NCI-H2029 treated with DMSO at 0.1 percent for 48 hours (cell line): ENCODE measurements around the gene OR9I1.

Experiments
- DNase-seq: peaks from one replicate; lab custom pipeline; 2025; lab: John Stamatoyannopoulos, UW

The OR9I1 gene, protein sequence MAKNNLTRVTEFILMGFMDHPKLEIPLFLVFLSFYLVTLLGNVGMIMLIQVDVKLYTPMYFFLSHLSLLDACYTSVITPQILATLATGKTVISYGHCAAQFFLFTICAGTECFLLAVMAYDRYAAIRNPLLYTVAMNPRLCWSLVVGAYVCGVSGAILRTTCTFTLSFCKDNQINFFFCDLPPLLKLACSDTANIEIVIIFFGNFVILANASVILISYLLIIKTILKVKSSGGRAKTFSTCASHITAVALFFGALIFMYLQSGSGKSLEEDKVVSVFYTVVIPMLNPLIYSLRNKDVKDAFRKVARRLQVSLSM

GRCh38 chr11:58125469-58125868 is at the start of gene OR9I1:
TSS of gene OR9I1 (minus strand) at chr11:58125530. CDS start at chr11:58119444, 6,086 bp downstream.
- no peak for DNase-seq

GRCh38 chr11:58165504-58166106 is 40.3 kb upstream of the OR9I1 start:
- no peak for DNase-seq

DNA sequence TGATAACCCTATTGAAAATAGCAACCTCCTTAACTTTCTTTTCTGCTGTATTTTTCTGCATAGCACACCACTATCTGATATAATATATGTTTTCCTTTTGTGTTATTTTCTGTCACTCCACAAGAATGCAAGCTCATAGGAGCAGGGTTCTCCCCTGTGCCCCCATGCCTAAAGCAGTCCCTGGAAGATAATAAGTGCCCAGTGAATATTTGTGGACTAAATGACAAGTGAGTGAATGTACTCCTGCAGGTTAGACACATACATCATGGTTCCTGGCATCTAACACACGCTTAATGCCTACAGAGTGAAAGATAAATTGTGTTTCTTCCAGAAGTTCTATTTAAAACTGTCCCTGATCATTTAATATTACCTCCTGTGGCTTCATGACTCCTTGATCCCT is 39.7 kb upstream of the OR9I1 start:
- no peak for DNase-seq

GRCh38 chr11:58164389-58164788 is 39.1 kb upstream of the OR9I1 start:
- no peak for DNase-seq

DNA sequence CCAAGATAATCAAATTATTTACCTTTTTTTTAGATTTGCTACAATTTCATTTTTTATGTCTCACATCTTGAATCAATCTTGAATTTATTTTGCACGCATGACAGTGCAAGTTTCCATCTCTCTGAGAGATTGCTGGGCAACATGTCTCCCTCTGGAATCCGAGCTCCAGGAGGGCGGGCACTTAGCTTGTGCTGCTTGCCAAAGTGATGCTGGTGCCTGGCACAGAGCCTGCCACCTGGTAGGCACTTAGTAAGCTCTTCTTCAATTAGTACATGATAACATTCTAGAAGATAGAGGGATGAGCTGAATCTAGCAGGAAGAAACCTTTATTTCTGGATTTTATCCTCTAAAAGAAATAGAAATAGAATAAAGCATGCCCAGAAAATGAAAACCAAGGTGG is 27.5 kb upstream of the OR9I1 start:
- DNase-seq: no peak

DNA sequence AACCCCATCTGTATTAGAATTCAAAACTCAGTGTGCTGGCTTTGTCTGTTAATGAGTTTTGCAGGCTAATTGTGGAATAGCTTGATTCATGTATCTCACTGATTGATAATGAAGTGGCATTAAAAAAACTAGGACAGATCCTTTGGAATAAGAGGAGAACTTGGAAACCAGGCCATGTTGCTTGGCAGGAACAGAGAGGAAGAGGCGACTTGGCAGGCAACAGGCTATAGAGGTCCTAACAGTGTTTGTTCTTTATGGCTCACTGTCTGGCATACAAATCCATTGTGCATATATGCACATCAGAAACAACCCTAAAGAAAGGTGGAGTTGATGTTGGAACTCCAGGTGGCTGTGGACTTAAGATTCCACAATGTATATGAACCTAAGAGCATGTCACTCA is 17.4 kb upstream of the OR9I1 start:
- DNase-seq: no peak

DNA sequence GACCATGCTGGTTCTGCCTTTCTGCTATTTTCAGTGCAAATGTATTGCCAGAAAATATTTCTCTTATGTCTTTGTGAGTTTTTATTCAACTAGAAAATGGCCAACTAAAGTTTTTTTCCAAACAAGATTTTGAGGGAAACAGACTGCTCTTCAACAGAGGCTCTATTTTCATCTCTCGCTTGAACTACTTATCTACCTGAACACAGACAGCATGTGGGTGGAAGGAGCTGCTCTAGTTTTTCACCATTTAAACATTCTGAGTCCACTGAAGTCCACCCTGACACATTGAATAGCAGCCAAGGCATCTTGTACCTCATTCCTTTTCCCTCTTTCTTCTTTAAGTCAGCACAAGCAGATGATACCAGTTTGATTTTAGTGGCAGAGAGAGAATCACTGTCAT is 9.8 kb upstream of the OR9I1 start:
- no peak for DNase-seq

- DNase-seq: no peak
These were observed 8.8 kb upstream of the OR9I1 start for GRCh38 chr11:58134151-58134550.

- no peak for DNase-seq
These were observed 8.2 kb upstream of the OR9I1 start for GRCh38 chr11:58133309-58134076.

DNA sequence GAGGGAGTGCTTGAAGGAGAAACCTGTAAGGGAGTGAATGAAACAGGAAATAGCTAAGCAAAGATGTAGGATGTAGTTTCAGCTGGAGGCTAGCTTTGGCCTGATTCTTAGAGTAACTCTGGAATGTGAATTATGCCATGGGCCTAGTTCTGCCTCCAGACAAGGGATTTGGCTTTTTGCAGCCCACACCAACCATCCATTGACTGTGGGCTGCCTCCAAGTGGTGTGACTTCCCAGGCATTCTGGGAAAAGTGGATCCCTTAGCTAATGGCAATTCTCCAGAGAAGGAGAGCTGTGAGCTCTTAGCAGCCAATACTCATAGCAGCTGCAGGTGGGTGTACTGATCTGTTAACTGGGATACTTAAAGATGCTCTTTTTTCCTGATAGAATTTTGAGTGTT is 2.0 kb upstream of the OR9I1 start:
- no peak for DNase-seq

DNA sequence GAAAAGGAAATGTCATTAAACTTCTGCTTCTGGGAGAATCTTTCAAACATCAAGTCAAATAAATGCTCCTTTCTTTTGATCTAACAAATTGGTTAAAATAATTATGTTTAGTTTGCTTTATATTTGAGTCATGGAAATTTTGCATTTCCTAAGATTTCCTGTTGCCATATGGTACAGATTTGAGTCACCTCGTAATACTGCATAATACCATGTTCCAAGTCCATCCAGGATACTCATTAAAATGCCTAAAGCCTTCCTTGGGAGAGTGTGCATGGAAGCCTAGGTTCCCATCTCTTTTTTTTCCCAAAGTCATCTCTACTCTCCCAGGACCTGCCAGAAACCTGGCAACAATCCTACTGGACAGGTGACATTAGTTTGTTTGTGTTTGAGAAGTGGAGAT is 4.2 kb downstream of the OR9I1 start:
- no peak for DNase-seq

DNA sequence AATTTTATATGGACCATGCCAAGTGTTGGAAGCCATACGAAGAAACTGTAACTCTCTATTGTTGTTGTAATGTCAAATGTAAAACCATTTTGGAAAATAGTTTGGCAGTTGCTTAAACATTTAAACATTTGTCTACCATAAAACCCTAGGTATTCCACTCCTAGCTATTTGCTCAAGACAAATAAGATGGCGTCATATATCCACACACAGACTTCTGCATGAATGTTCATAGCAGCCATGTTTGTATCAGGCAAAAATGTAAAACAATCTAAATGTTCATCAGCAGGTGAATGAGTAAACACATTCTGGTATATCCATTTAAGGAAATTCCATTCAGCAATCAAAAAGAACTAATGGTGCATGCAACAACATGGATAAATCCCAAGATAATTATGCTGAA is 27.9 kb downstream of the OR9I1 start:
- DNase-seq: no peak

- no peak for DNase-seq
These were observed 38.8 kb downstream of the OR9I1 start for GRCh38 chr11:58086528-58086927.

GRCh38 chr11:58075781-58076180 is 49.5 kb downstream of the OR9I1 start:
- DNase-seq: no peak

- no peak for DNase-seq
These were observed 54.7 kb downstream of the OR9I1 start for GRCh38 chr11:58070585-58070984.

- no peak for DNase-seq
These were observed 56.7 kb downstream of the OR9I1 start for GRCh38 chr11:58068655-58069054.

DNA sequence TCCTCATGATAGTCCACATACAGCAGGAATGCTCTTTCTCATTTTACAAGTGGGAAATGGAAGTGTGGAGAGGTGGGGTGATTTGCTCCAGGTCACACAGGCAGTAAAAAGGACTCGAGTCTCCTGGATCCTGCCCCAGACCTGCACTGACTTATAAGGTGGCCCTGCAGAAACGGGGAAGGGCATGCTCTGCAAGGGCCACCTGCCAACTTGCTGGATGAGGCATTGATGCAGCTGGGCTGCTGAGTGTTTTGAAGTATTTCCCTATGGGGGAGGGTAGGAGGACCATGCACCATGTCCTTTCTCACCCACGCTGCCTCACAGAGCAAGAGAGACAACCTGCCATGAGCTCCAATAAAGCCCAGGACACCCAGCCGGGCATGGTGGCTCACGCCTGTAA is 57.6 kb downstream of the OR9I1 start:
- peak; percentile 73 for DNase-seq
